ENCODE measurements around the gene ADGRE2. TPM values are rescaled to one million over a fixed set of nuclear protein-coding genes. Genes with fewer than 3 reads are reported as not detected.

The ADGRE2 gene
- total RNA-seq, 4 donors from 2014 or later = 8.1 to 14.3 (median 12.9) TPM

DNA sequence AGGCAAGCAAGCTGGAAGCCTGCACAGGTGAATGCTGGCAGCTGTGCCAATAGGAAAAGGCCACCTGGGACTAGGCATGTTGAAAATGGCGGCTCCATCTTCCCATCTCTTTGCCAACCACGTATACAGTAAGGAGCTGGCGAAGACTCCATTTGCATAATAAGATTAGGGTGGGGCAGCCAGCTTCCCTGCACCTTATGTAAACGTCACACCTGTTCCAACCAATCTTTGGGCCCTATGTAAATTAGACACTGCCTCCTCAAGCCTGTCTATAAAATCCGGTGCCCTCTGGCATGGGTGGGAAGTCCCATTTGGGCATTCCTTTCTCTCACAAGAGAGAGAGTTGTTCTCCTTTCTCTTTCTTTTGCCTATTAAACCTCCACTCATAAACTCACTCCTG is 16.8 kb downstream of the ADGRE2 start:
- Histone ChIP-seq H3K36me3 (no peaks in the 10 kb centered on the region), H3K4me1 (no peaks in the 10 kb centered on the region), H3K27ac (no peak overlapping the region), H3K27me3 (no peaks in the 10 kb centered on the region), H3K4me3 (no peak overlapping the region), H3K9me3 (no peaks in the 10 kb centered on the region)
- WGBS = 34% methylated on average over 5 of the region's 5 CpGs
- peak in 1 of 2 donors; percentile 35 for DNase-seq (ENCODE audit: low spot score in 2 of 2)
- TF ChIP-seq POLR2A (IDR thresholded peaks at IDR 0.05) = no peak

DNA sequence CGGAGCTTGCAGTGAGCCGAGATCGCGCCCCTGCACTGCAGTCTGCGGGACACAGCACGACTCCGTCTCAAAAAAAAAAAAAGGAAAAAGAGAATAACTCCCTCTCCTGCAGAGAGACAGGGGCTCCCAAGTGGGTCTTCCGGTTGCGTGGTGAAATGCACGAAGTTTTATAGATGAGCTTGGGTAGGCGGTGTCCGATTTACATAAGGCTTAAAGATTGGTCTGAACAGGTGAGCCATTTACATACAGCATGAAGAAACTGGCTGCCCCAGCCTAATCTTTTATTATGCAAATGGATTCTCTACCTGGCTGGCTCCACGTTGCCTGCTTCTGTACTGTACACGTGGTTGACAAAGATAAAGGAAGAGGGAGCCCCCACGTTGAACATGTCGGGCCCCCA is 19.5 kb downstream of the ADGRE2 start:
- no peaks in the 10 kb centered on the region for H3K4me1 ChIP-seq
- no peak overlapping the region for H3K27ac ChIP-seq
- H3K27me3 ChIP-seq = no peaks in the 10 kb centered on the region
- no peaks in the 10 kb centered on the region for H3K9me3 ChIP-seq
- H3K36me3 ChIP-seq = no peaks in the 10 kb centered on the region
- H3K4me3 ChIP-seq = no peak overlapping the region
- peak in 1 of 2 donors; percentile 19 for DNase-seq (ENCODE audit: low spot score in 2 of 2)
- WGBS = 27% methylated on average over 16 of the region's 16 CpGs
- no peak for TF ChIP-seq POLR2AphosphoS5 (IDR thresholded peaks at IDR 0.05)
- TF ChIP-seq, protein P1, sequence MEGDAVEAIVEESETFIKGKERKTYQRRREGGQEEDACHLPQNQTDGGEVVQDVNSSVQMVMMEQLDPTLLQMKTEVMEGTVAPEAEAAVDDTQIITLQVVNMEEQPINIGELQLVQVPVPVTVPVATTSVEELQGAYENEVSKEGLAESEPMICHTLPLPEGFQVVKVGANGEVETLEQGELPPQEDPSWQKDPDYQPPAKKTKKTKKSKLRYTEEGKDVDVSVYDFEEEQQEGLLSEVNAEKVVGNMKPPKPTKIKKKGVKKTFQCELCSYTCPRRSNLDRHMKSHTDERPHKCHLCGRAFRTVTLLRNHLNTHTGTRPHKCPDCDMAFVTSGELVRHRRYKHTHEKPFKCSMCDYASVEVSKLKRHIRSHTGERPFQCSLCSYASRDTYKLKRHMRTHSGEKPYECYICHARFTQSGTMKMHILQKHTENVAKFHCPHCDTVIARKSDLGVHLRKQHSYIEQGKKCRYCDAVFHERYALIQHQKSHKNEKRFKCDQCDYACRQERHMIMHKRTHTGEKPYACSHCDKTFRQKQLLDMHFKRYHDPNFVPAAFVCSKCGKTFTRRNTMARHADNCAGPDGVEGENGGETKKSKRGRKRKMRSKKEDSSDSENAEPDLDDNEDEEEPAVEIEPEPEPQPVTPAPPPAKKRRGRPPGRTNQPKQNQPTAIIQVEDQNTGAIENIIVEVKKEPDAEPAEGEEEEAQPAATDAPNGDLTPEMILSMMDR (IDR thresholded peaks at IDR 0.05) = no peak
- TF ChIP-seq EP300 (IDR thresholded peaks at IDR 0.05) = no peak
- no peak for TF ChIP-seq POLR2A (IDR thresholded peaks at IDR 0.05)

DNA sequence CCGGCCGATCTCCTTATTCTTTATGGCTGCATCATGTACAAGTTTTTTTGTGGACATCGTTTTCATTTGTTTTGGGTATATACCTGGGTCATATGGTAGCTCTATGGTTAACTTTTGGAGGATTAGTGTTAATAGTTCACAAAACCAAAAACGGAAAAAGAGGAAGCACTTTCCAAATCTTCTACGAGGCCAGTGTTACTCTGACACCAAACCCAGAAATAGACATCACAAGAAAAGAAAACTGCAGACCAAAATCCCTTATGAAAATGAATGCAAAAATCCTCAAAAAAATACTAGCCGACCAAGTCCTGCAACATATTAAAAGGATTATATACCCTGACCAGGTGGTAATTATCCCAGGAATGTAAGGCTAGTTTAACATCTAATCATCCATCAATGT is 29.8 kb downstream of the ADGRE2 start:
- Histone ChIP-seq H3K4me3 (no peak overlapping the region), H3K36me3 (peaks cover 3% of the 10 kb centered on the region), H3K27me3 (no peaks in the 10 kb centered on the region), H3K4me1 (no peaks in the 10 kb centered on the region), H3K9me3 (no peaks in the 10 kb centered on the region), H3K27ac (no peak overlapping the region)
- WGBS = 66% methylated on average over 6 of the region's 6 CpGs
- no peak for DNase-seq (ENCODE audit: low spot score in 2 of 2)
- TF ChIP-seq POLR2A (IDR thresholded peaks at IDR 0.05) (no peak), EP300 (IDR thresholded peaks at IDR 0.05) (no peak), POLR2AphosphoS5 (IDR thresholded peaks at IDR 0.05) (no peak)
- TF ChIP-seq, protein P1 (IDR thresholded peaks at IDR 0.05) = no peak

DNA sequence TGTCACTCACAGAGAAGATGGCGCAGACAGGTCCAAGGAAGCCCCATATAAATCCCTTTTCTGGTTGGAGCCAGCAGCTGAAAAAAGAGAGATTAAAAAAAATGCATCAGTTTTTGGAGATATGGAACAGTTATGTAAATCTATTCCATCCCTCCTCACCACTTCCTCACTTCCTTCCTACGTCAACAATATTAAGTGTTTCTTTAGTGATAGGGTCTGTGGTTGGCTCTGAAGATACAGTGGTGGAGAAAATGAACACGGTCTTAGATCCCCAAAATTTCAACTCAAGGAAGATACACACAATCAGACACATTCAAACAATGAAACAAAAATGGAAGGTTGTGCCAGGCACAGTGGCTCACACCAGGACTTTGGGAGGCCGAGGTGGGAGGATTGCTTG is 31.5 kb downstream of the ADGRE2 start:
- Histone ChIP-seq H3K4me1 (no peaks in the 10 kb centered on the region), H3K27ac (no peak overlapping the region), H3K9me3 (no peaks in the 10 kb centered on the region), H3K4me3 (no peak overlapping the region), H3K36me3 (peaks cover 3% of the 10 kb centered on the region), H3K27me3 (no peaks in the 10 kb centered on the region)
- WGBS = 91% methylated on average over 4 of the region's 4 CpGs
- DNase-seq (ENCODE audit: low spot score in 2 of 2) = no peak
- no peak for TF ChIP-seq POLR2A (IDR thresholded peaks at IDR 0.05)
- no peak for TF ChIP-seq POLR2AphosphoS5 (IDR thresholded peaks at IDR 0.05)
- no peak for TF ChIP-seq EP300 (IDR thresholded peaks at IDR 0.05)
- TF ChIP-seq, protein P1 (IDR thresholded peaks at IDR 0.05) = no peak

DNA sequence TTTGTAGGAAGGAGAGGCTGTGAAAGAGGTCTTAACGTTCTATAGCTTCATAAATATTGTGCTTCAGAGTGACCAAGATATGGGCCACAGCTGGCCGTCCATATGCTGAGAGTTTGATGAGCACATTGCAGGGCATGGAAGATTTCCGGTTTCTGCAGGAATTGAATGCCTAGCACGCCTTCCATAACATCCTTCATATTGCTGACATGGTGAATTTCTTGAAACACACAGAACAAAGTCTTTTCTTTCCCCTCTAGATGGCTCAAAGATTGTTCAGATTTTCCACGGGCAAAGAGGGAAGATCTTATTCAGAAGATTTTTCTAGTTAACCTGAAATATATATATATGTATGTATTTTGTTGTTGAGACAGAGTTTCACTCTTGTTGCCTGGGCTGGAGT is 42.4 kb downstream of the ADGRE2 start:
- DNase-seq (ENCODE audit: low spot score in 2 of 2) = no peak
- Histone ChIP-seq H3K9me3 (peaks cover 1% of the 10 kb centered on the region), H3K36me3 (peaks cover 3% of the 10 kb centered on the region), H3K27ac (no peak overlapping the region), H3K4me1 (no peaks in the 10 kb centered on the region), H3K27me3 (no peaks in the 10 kb centered on the region), H3K4me3 (no peak overlapping the region)
- TF ChIP-seq, protein P1 (IDR thresholded peaks at IDR 0.05) = no peak
- TF ChIP-seq POLR2AphosphoS5 (IDR thresholded peaks at IDR 0.05) (no peak), EP300 (IDR thresholded peaks at IDR 0.05) (no peak)
- WGBS = 83% methylated on average over 5 of the region's 5 CpGs

DNA sequence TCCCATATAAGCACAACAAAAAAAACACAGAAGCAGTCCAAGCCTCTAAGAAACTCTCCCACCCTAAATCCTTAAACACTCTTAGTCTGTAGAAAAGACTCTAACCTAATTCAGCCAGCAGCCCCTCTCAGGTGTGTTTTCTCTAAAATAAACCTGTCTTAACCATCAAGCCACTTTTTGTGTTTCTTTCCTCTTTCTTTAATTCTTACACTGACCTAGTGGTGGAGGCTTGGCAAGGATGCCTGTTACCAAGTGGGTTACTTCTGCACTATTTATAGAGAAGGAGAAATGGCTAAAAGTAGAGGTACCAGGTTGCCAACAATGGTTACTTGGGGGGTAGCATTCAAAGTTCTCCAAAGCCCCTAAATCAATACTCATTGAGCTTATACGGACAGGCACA is 44.8 kb downstream of the ADGRE2 start:
- 42% methylated on average over 1 of the region's 1 CpG for WGBS
- Histone ChIP-seq H3K9me3 (peaks cover 11% of the 10 kb centered on the region), H3K4me3 (no peak overlapping the region), H3K27me3 (no peaks in the 10 kb centered on the region), H3K27ac (no peak overlapping the region), H3K4me1 (no peaks in the 10 kb centered on the region), H3K36me3 (peaks cover 3% of the 10 kb centered on the region)
- TF ChIP-seq, protein P1 (IDR thresholded peaks at IDR 0.05) = no peak
- TF ChIP-seq EP300 (IDR thresholded peaks at IDR 0.05) (no peak), POLR2A (IDR thresholded peaks at IDR 0.05) (no peak), POLR2AphosphoS5 (IDR thresholded peaks at IDR 0.05) (no peak)
- no peak for DNase-seq (ENCODE audit: low spot score in 2 of 2)

Data from suprapubic skin (tissue), 4 donors.